ENCODE data around the gene MON1A. TPM values are rescaled to one million over a fixed set of nuclear protein-coding genes. Genes with fewer than 3 reads are reported as not detected.

Gene MON1A
- total and polyA plus RNA-seq, 4 donors = 7.5 to 11.4 (median 9.2) TPM

- Histone ChIP-seq H3K4me1 (ENCODE audit: control insufficient read depth in 1 of 2, insufficient read depth in 2 of 2, low read length in 2 of 2) (no peaks in the 10 kb centered on the region), H3K9me3 (ENCODE audit: control insufficient read depth, low read length) (no peaks in the 10 kb centered on the region), H3K4me3 (ENCODE audit: low read length in 2 of 2) (no peak overlapping the region), H3K36me3 (ENCODE audit: control insufficient read depth in 1 of 2, insufficient read depth in 2 of 2, low read length in 1 of 2) (no peaks in the 10 kb centered on the region), H3K27me3 (ENCODE audit: control insufficient read depth in 1 of 2, insufficient read depth in 2 of 2, low read length in 1 of 2) (no peaks in the 10 kb centered on the region), H3K27ac (ENCODE audit: low read depth in 1 of 2, low read length in 2 of 2) (no peak overlapping the region)
- no peak for DNase-seq
- intact Hi-C loops (cut with DNase I) = no loop called here
- WGBS, 2 donors = 94 to 97% methylated on average over 4 of the region's 4 CpGs
- no peak for ATAC-seq (ENCODE audit: low FRiP score)
Observed at GRCh38 chr3:49883998-49884397, 45.6 kb downstream of the MON1A start.

- intact Hi-C loops (cut with DNase I) = no loop called here
- Histone ChIP-seq H3K27me3 (ENCODE audit: control insufficient read depth in 1 of 2, insufficient read depth in 2 of 2, low read length in 1 of 2) (no peaks in the 10 kb centered on the region), H3K4me1 (ENCODE audit: control insufficient read depth in 1 of 2, insufficient read depth in 2 of 2, low read length in 2 of 2) (no peaks in the 10 kb centered on the region), H3K36me3 (ENCODE audit: control insufficient read depth in 1 of 2, insufficient read depth in 2 of 2, low read length in 1 of 2) (no peaks in the 10 kb centered on the region), H3K9me3 (ENCODE audit: control insufficient read depth, low read length) (no peaks in the 10 kb centered on the region), H3K27ac (ENCODE audit: low read depth in 1 of 2, low read length in 2 of 2) (no peak overlapping the region), H3K4me3 (ENCODE audit: low read length in 2 of 2) (no peak overlapping the region)
- DNase-seq (no peak), ATAC-seq (ENCODE audit: low FRiP score) (no peak)
- 15 to 20% methylated on average over 6 of the region's 6 CpGs for WGBS, 2 donors
Observed at GRCh38 chr3:49882166-49882565, 47.4 kb downstream of the MON1A start.

GRCh38 chr3:49880581-49881315 is 48.9 kb downstream of the MON1A start:
- intact Hi-C loops (cut with DNase I) = no loop called here
- Histone ChIP-seq H3K36me3 (ENCODE audit: control insufficient read depth in 1 of 2, insufficient read depth in 2 of 2, low read length in 1 of 2) (no peaks in the 10 kb centered on the region), H3K27ac (ENCODE audit: low read depth in 1 of 2, low read length in 2 of 2) (no peak overlapping the region), H3K4me3 (ENCODE audit: low read length in 2 of 2) (no peak overlapping the region), H3K27me3 (ENCODE audit: control insufficient read depth in 1 of 2, insufficient read depth in 2 of 2, low read length in 1 of 2) (no peaks in the 10 kb centered on the region), H3K9me3 (ENCODE audit: control insufficient read depth, low read length) (no peaks in the 10 kb centered on the region), H3K4me1 (ENCODE audit: control insufficient read depth in 1 of 2, insufficient read depth in 2 of 2, low read length in 2 of 2) (no peaks in the 10 kb centered on the region)
- ATAC-seq (ENCODE audit: low FRiP score) = no peak
- DNase-seq = no peak
- WGBS, 2 donors = 30 to 32% methylated on average over 6 of the region's 6 CpGs

GRCh38 chr3:49879721-49880120 is 49.9 kb downstream of the MON1A start:
- Histone ChIP-seq H3K27me3 (ENCODE audit: control insufficient read depth in 1 of 2, insufficient read depth in 2 of 2, low read length in 1 of 2) (no peaks in the 10 kb centered on the region), H3K36me3 (ENCODE audit: control insufficient read depth in 1 of 2, insufficient read depth in 2 of 2, low read length in 1 of 2) (no peaks in the 10 kb centered on the region), H3K27ac (ENCODE audit: low read depth in 1 of 2, low read length in 2 of 2) (no peak overlapping the region), H3K9me3 (ENCODE audit: control insufficient read depth, low read length) (no peaks in the 10 kb centered on the region), H3K4me3 (ENCODE audit: low read length in 2 of 2) (no peak overlapping the region), H3K4me1 (ENCODE audit: control insufficient read depth in 1 of 2, insufficient read depth in 2 of 2, low read length in 2 of 2) (no peaks in the 10 kb centered on the region)
- intact Hi-C loops (cut with DNase I) = no loop called here
- no peak for DNase-seq
- no peak for ATAC-seq (ENCODE audit: low FRiP score)
- 54 to 60% methylated on average over 2 of the region's 2 CpGs for WGBS, 2 donors

GRCh38 chr3:49878686-49879085 is 50.9 kb downstream of the MON1A start:
- Histone ChIP-seq H3K4me3 (ENCODE audit: low read length in 2 of 2) (no peak overlapping the region), H3K9me3 (ENCODE audit: control insufficient read depth, low read length) (no peaks in the 10 kb centered on the region), H3K27me3 (ENCODE audit: control insufficient read depth in 1 of 2, insufficient read depth in 2 of 2, low read length in 1 of 2) (no peaks in the 10 kb centered on the region), H3K27ac (ENCODE audit: low read depth in 1 of 2, low read length in 2 of 2) (no peak overlapping the region), H3K4me1 (ENCODE audit: control insufficient read depth in 1 of 2, insufficient read depth in 2 of 2, low read length in 2 of 2) (no peaks in the 10 kb centered on the region), H3K36me3 (ENCODE audit: control insufficient read depth in 1 of 2, insufficient read depth in 2 of 2, low read length in 1 of 2) (no peaks in the 10 kb centered on the region)
- ATAC-seq (ENCODE audit: low FRiP score) (no peak), DNase-seq (no peak)
- intact Hi-C loops (cut with DNase I) = no loop called here

- no peaks in the 10 kb centered on the region for H3K4me1 ChIP-seq (ENCODE audit: control insufficient read depth in 1 of 2, insufficient read depth in 2 of 2, low read length in 2 of 2)
- intact Hi-C loops (cut with DNase I) = no loop called here
- H3K27me3 ChIP-seq (ENCODE audit: control insufficient read depth in 1 of 2, insufficient read depth in 2 of 2, low read length in 1 of 2) = no peaks in the 10 kb centered on the region
- 68 to 75% methylated on average over 2 of the region's 2 CpGs for WGBS, 2 donors
- no peak overlapping the region for H3K27ac ChIP-seq (ENCODE audit: low read depth in 1 of 2, low read length in 2 of 2)
- no peak for DNase-seq
- H3K36me3 ChIP-seq (ENCODE audit: control insufficient read depth in 1 of 2, insufficient read depth in 2 of 2, low read length in 1 of 2) = no peaks in the 10 kb centered on the region
- H3K9me3 ChIP-seq (ENCODE audit: control insufficient read depth, low read length) = no peaks in the 10 kb centered on the region
- H3K4me3 ChIP-seq (ENCODE audit: low read length in 2 of 2) = no peak overlapping the region
- ATAC-seq (ENCODE audit: low FRiP score) = no peak
Observed at GRCh38 chr3:49877716-49878115, 51.9 kb downstream of the MON1A start.

GRCh38 chr3:49876567-49876966 is 53.0 kb downstream of the MON1A start:
- Histone ChIP-seq H3K27ac (ENCODE audit: low read depth in 1 of 2, low read length in 2 of 2) (no peak overlapping the region), H3K9me3 (ENCODE audit: control insufficient read depth, low read length) (no peaks in the 10 kb centered on the region), H3K36me3 (ENCODE audit: control insufficient read depth in 1 of 2, insufficient read depth in 2 of 2, low read length in 1 of 2) (no peaks in the 10 kb centered on the region), H3K4me3 (ENCODE audit: low read length in 2 of 2) (no peak overlapping the region), H3K27me3 (ENCODE audit: control insufficient read depth in 1 of 2, insufficient read depth in 2 of 2, low read length in 1 of 2) (no peaks in the 10 kb centered on the region), H3K4me1 (ENCODE audit: control insufficient read depth in 1 of 2, insufficient read depth in 2 of 2, low read length in 2 of 2) (no peaks in the 10 kb centered on the region)
- ATAC-seq (ENCODE audit: low FRiP score) (no peak), DNase-seq (no peak)
- intact Hi-C loops (cut with DNase I) = no loop called here
- WGBS, 2 donors = 83 to 86% methylated on average over 5 of the region's 5 CpGs

GRCh38 chr3:49873623-49874022 is 56.0 kb downstream of the MON1A start:
- Histone ChIP-seq H3K27ac (ENCODE audit: low read depth in 1 of 2, low read length in 2 of 2) (no peak overlapping the region), H3K4me1 (ENCODE audit: control insufficient read depth in 1 of 2, insufficient read depth in 2 of 2, low read length in 2 of 2) (no peaks in the 10 kb centered on the region), H3K36me3 (ENCODE audit: control insufficient read depth in 1 of 2, insufficient read depth in 2 of 2, low read length in 1 of 2) (no peaks in the 10 kb centered on the region), H3K27me3 (ENCODE audit: control insufficient read depth in 1 of 2, insufficient read depth in 2 of 2, low read length in 1 of 2) (no peaks in the 10 kb centered on the region), H3K4me3 (ENCODE audit: low read length in 2 of 2) (no peak overlapping the region), H3K9me3 (ENCODE audit: control insufficient read depth, low read length) (no peaks in the 10 kb centered on the region)
- ATAC-seq (ENCODE audit: low FRiP score) (no peak), DNase-seq (no peak)
- intact Hi-C loops (cut with DNase I) = no loop called here
- 91 to 93% methylated on average over 8 of the region's 8 CpGs for WGBS, 2 donors

- intact Hi-C loops (cut with DNase I) = no loop called here
- ATAC-seq (ENCODE audit: low FRiP score) (no peak), DNase-seq (no peak)
- Histone ChIP-seq H3K27me3 (ENCODE audit: control insufficient read depth in 1 of 2, insufficient read depth in 2 of 2, low read length in 1 of 2) (no peaks in the 10 kb centered on the region), H3K4me3 (ENCODE audit: low read length in 2 of 2) (no peak overlapping the region), H3K27ac (ENCODE audit: low read depth in 1 of 2, low read length in 2 of 2) (no peak overlapping the region), H3K9me3 (ENCODE audit: control insufficient read depth, low read length) (no peaks in the 10 kb centered on the region), H3K4me1 (ENCODE audit: control insufficient read depth in 1 of 2, insufficient read depth in 2 of 2, low read length in 2 of 2) (no peaks in the 10 kb centered on the region), H3K36me3 (ENCODE audit: control insufficient read depth in 1 of 2, insufficient read depth in 2 of 2, low read length in 1 of 2) (no peaks in the 10 kb centered on the region)
- WGBS, 2 donors = 65 to 69% methylated on average over 4 of the region's 4 CpGs
Observed at GRCh38 chr3:49872801-49873281, 56.8 kb downstream of the MON1A start.

All from aorta (tissue), 5 donors.